Choroid plexus epithelial cell (primary cell): ENCODE data around the gene FRRS1.

Experiments used
- DNase-seq: peaks from one replicate; pipeline ENCODE4 v3.0.0-alpha.2; 2010; ENCODE audit warnings: low read depth
- H3K4me3 ChIP-seq: 2 replicates; pipeline ENCODE4 v1.5.1; 2011; ENCODE audit warnings: low read depth, mild to moderate bottlenecking, control low read depth, low read length, moderate library complexity
- TF ChIP-seq, protein P1 (sequence below): conservative IDR thresholded peaks from 2 replicates; pipeline ENCODE4 v1.5.1; 2011; ENCODE audit warnings: low read depth, mild to moderate bottlenecking, control low read depth, inconsistent platforms, low read length, moderate library complexity

FRRS1 gene

GRCh38 chr1:99674115-99675064 is 92.0 kb downstream of the FRRS1 start:
- DNase-seq: no peak
- TF ChIP-seq, protein P1, sequence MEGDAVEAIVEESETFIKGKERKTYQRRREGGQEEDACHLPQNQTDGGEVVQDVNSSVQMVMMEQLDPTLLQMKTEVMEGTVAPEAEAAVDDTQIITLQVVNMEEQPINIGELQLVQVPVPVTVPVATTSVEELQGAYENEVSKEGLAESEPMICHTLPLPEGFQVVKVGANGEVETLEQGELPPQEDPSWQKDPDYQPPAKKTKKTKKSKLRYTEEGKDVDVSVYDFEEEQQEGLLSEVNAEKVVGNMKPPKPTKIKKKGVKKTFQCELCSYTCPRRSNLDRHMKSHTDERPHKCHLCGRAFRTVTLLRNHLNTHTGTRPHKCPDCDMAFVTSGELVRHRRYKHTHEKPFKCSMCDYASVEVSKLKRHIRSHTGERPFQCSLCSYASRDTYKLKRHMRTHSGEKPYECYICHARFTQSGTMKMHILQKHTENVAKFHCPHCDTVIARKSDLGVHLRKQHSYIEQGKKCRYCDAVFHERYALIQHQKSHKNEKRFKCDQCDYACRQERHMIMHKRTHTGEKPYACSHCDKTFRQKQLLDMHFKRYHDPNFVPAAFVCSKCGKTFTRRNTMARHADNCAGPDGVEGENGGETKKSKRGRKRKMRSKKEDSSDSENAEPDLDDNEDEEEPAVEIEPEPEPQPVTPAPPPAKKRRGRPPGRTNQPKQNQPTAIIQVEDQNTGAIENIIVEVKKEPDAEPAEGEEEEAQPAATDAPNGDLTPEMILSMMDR: no peak
- H3K4me3 ChIP-seq: no peak overlapping the region

- TF ChIP-seq, protein P1: no peak
- no peak overlapping the region for H3K4me3 ChIP-seq
These were observed 93.1 kb downstream of the FRRS1 start for GRCh38 chr1:99673315-99673714.

DNA sequence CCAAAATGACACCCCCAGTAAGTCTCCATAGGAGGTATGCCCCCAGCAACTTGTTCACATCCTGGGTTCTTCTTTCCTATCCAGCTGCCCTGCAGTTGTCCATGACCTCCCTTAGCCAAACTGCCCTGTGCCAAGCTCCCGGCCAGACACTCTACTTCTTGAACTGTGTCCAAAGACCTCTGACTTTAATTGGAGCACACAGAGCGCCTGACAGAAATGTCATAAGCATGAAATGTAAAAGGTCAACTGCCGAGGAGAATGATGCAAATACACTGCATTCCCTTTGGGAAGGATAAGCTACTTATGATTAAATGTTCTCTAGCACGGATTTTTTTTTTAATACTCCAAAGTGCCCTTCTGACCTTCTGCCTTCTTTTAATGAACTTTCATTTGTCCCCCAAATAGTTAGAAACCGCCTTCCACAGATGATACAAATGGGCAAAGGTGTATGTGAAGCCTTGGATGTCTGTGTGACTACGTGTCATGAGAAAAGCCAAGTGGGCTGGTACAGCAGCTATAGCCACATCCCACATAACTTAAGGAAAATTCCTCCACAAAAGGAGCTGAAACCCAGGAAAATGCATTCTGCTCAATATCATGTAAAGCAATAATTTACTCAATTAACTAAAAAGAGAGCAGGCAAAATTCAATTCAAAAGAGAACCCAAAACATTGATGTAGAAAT is 93.8 kb downstream of the FRRS1 start:
- peak; percentile 82 for DNase-seq
- no peak overlapping the region for H3K4me3 ChIP-seq
- TF ChIP-seq, protein P1: no peak

More at GRCh38 chr1:99673315-99673714, 93.1 kb downstream of the FRRS1 start:
- DNase-seq: no peak

- DNase-seq: peak; percentile 55
- TF ChIP-seq, protein P1: no peak
- H3K4me3 ChIP-seq: no peak overlapping the region
These were observed 94.4 kb downstream of the FRRS1 start for GRCh38 chr1:99672038-99672437.

DNA sequence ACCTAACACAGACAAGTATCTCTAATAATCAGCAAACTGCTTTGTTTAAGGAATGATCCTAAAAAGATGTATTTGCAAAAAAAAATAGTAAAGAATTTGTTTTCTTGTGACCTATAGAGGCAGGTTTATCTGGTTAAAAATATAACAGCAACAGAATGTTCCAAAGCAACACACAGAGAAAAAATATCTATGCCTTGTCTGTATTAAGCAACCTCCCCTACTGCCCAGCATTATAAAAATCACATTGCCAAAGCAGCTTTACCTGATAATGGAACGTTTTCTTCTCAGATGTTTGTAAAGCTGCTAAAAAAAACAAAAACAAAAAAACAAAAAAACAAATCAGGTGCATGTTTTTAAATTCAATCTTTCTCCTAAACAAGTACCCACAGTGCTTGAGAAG is 95.9 kb downstream of the FRRS1 start:
- H3K4me3 ChIP-seq: no peak overlapping the region
- no peak for DNase-seq
- TF ChIP-seq, protein P1: no peak

DNA sequence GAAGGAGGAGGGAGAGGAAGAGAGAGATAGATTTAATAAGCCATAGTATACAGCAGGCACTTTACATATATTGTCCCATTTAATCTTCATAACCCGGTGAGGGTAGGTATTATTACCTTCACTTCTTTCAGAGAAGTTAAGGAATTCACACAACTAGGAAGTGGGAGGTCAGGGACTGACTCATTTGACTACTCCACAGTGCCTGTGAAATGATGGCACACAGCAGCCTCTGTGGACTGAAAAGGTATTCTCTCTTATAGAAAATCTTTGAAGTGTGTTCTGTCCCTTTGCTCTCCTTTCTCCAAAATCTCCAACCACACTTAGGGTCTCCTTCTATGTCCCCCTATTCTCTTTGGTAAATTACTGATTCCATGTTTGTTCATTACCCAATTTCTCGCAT is 96.6 kb downstream of the FRRS1 start:
- TF ChIP-seq, protein P1: no peak
- no peak overlapping the region for H3K4me3 ChIP-seq
- no peak for DNase-seq

- no peak overlapping the region for H3K4me3 ChIP-seq
- DNase-seq: no peak
- TF ChIP-seq, protein P1: no peak
These were observed 97.1 kb downstream of the FRRS1 start for GRCh38 chr1:99669376-99669775.
